HEK293T (cell line): ENCODE data around the gene GRIA3.

Experiments
- ARNT ChIP-seq: fragments of 450-650 bp; IDR thresholded peaks from 2 replicates; pipeline ENCODE4 v1.6.1; 2017; ENCODE audit warnings: mild to moderate bottlenecking
- BHLHE40 ChIP-seq: fragments of 450-650 bp; IDR thresholded peaks from 2 replicates; pipeline ENCODE4 v1.6.1; 2016; ENCODE audit warnings: mild to moderate bottlenecking, moderate library complexity, borderline replicate concordance
- ELF4 ChIP-seq: fragments of 450-650 bp; IDR thresholded peaks from 2 replicates; pipeline ENCODE4 v1.6.1; 2017; ENCODE audit warnings: antibody characterized with exemption
- FOXA1 ChIP-seq: fragments of 450-650 bp; IDR thresholded peaks from 2 replicates; pipeline ENCODE4 v1.6.1; 2016; ENCODE audit warnings: mild to moderate bottlenecking
- FOXM1 ChIP-seq: fragments of 450-650 bp; IDR thresholded peaks from 2 replicates; pipeline ENCODE4 v1.6.1; 2017; ENCODE audit warnings: mild to moderate bottlenecking, borderline replicate concordance
- HDGF ChIP-seq: fragments of 450-650 bp; IDR thresholded peaks from 2 replicates; pipeline ENCODE4 v1.6.1; 2017; ENCODE audit warnings: antibody characterized with exemption, borderline replicate concordance
- L3MBTL2 ChIP-seq: fragments of 450-650 bp; conservative IDR thresholded peaks from 2 replicates; pipeline ENCODE4 v1.6.1; 2016; ENCODE audit warnings: mild to moderate bottlenecking
- NFRKB ChIP-seq: fragments of 450-650 bp; IDR thresholded peaks from 2 replicates; pipeline ENCODE4 v1.6.1; 2016; ENCODE audit warnings: mild to moderate bottlenecking, moderate library complexity
- PKNOX1 ChIP-seq: fragments of 450-650 bp; IDR thresholded peaks from 2 replicates; pipeline ENCODE4 v1.6.1; 2016
- SP1 ChIP-seq: fragments of 450-650 bp; IDR thresholded peaks from 2 replicates; pipeline ENCODE4 v1.6.1; 2017
- TARDBP ChIP-seq: fragments of 450-650 bp; IDR thresholded peaks from 2 replicates; pipeline ENCODE4 v1.6.1; 2016

- no peak for TF ChIP-seq HDGF
- no peak for TF ChIP-seq FOXA1
- TF ChIP-seq ELF4: no peak
- TF ChIP-seq FOXM1: no peak
- TF ChIP-seq SP1: no peak
- no peak for TF ChIP-seq L3MBTL2
- TF ChIP-seq PKNOX1: no peak
- TF ChIP-seq BHLHE40: no peak
- TF ChIP-seq NFRKB: no peak
- no peak for TF ChIP-seq ARNT
- no peak for TF ChIP-seq TARDBP
These were observed 28.8 kb upstream of the GRIA3 start for GRCh38 chrX:123155327-123155726.
